BE2C (cell line): ENCODE data around the gene PRKG1.

Experiments
- DNase-seq: peaks from one replicate; pipeline ENCODE4 v3.0.0-alpha.2; 2020
- H3K27me3 ChIP-seq: fragments of 250-450 bp; sonication (Bioruptor Pico); 2 replicates; pipeline ENCODE4 v1.5.1; 2020; ENCODE audit warnings: mild to moderate bottlenecking
- H3K36me3 ChIP-seq: fragments of 250-450 bp; sonication (Bioruptor Pico); 2 replicates; pipeline ENCODE4 v1.5.1; 2020; ENCODE audit warnings: mild to moderate bottlenecking
- H3K4me1 ChIP-seq: fragments of 250-450 bp; sonication (Bioruptor Pico); 2 replicates; pipeline ENCODE4 v1.5.1; 2020
- H3K4me3 ChIP-seq: 2 replicates; pipeline ENCODE4 v1.5.1; 2011; ENCODE audit warnings: low read depth, low read length
- H3K9me3 ChIP-seq: fragments of 250-450 bp; sonication (Bioruptor Pico); 2 replicates; pipeline ENCODE4 v1.5.1; 2020
- TF ChIP-seq, protein P1 (sequence below): IDR thresholded peaks from 2 replicates; pipeline ENCODE4 v1.5.1; 2012; ENCODE audit warnings: mild to moderate bottlenecking, low read depth, low read length

Gene PRKG1

DNA sequence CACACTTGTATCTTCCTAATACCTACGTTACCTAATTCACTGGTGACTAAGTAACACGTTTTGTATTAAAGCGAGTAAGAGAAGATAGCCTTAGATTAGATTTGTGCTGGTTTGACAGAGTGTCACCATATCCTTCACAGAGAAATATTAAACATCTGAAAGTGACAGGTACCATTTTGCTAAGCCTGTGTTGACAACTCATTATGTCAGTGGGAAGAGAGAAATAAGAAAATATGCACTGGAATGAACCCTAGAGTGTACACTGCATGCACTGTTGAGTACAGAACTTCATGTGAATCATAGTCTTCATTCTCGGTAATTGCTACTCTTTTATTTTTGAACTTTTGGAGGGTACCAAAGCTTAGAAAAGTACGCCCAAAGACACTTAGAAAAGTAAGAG lies 10.9 kb downstream of the PRKG1 start:
- no peaks in the 10 kb centered on the region for H3K4me1 ChIP-seq
- no peaks in the 10 kb centered on the region for H3K27me3 ChIP-seq
- no peak overlapping the region for H3K4me3 ChIP-seq
- TF ChIP-seq, protein P1, sequence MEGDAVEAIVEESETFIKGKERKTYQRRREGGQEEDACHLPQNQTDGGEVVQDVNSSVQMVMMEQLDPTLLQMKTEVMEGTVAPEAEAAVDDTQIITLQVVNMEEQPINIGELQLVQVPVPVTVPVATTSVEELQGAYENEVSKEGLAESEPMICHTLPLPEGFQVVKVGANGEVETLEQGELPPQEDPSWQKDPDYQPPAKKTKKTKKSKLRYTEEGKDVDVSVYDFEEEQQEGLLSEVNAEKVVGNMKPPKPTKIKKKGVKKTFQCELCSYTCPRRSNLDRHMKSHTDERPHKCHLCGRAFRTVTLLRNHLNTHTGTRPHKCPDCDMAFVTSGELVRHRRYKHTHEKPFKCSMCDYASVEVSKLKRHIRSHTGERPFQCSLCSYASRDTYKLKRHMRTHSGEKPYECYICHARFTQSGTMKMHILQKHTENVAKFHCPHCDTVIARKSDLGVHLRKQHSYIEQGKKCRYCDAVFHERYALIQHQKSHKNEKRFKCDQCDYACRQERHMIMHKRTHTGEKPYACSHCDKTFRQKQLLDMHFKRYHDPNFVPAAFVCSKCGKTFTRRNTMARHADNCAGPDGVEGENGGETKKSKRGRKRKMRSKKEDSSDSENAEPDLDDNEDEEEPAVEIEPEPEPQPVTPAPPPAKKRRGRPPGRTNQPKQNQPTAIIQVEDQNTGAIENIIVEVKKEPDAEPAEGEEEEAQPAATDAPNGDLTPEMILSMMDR, result no peak
- H3K9me3 ChIP-seq, result no peaks in the 10 kb centered on the region
- no peaks in the 10 kb centered on the region for H3K36me3 ChIP-seq
- no peak for DNase-seq

DNA sequence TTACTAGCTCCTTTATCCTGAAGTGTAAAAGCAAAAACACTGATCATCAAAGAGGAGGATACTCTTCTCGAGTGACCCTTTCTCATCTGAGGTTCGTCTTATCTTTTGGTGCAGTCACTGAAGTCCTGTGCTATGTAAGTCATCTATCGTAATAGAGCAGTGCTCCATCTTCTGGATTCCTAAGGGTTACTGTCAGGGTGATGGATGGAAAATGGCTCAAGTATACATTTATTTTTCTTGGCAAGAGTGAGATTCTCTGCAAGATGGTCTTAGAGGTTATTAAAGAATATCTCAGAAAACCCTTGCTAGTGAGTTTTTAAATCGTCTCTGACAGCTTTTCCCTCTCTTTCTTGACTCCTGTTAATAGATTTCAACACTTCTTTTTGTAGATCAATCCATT lies 12.4 kb downstream of the PRKG1 start:
- no peak for DNase-seq
- no peaks in the 10 kb centered on the region for H3K4me1 ChIP-seq
- H3K36me3 ChIP-seq, result no peaks in the 10 kb centered on the region
- no peaks in the 10 kb centered on the region for H3K9me3 ChIP-seq
- TF ChIP-seq, protein P1, result no peak
- no peaks in the 10 kb centered on the region for H3K27me3 ChIP-seq
- H3K4me3 ChIP-seq, result no peak overlapping the region

DNA sequence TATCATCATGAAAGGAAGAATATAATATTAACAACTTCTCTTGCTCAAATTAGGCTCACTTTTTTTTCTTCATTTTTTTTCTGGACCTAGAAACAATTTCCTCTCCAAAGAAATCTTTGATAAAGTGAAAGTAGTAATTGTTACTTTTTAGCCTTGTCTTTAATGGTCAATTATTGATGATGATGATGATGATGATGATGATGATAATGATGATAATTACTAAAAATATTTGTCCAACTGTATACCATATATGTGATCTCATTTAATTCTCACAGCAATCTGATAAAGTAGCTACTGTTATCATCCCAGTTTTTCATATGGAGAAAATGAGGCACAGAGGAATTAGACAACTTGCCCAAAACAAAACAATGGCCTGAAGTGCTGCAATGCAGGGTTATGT lies 12.8 kb downstream of the PRKG1 start:
- no peaks in the 10 kb centered on the region for H3K27me3 ChIP-seq
- H3K36me3 ChIP-seq, result no peaks in the 10 kb centered on the region
- H3K4me1 ChIP-seq, result no peaks in the 10 kb centered on the region
- DNase-seq, result no peak
- no peak overlapping the region for H3K4me3 ChIP-seq
- TF ChIP-seq, protein P1, result no peak
- H3K9me3 ChIP-seq, result no peaks in the 10 kb centered on the region

DNA sequence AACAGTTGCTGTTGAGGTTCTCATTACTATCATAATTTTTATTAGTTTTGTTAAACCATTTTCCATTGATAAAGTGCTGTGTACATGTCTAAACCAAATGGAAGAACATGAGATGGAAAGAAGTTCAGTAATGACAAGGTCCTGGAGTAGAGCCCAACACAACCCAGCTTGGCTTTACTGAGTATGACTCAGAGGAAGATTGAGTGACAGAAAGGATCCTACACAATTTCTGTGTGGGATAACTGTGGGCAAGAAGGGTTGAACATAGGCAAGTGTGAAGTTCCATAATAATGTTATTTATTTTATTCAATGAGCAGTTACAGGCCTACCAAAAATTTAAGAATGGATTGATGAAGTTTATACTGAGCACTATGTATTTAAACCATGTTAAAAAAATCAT lies 15.9 kb downstream of the PRKG1 start:
- no peak for DNase-seq
- Histone ChIP-seq H3K9me3 (no peaks in the 10 kb centered on the region), H3K4me3 (no peak overlapping the region), H3K4me1 (no peaks in the 10 kb centered on the region), H3K27me3 (no peaks in the 10 kb centered on the region), H3K36me3 (no peaks in the 10 kb centered on the region)
- TF ChIP-seq, protein P1, result no peak

DNA sequence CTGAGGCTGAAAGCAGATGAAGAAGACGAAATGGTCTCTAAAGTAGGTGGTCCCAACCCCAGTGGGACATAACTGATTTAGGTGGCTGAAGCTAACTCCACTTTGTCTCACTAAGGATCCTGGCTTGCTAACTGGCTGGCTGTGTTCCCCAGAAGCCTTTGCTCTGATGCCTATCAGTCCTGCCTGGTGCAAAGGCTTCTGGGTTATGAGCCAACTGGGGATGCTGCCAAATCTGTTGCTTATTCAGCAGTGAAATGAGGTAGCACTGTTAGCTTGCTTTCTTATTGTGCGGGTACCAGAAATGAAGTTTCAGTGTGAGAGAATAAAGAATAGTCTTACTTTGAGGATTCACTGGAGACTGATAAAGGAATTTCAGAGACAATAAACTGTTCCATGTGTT lies 18.1 kb downstream of the PRKG1 start:
- TF ChIP-seq, protein P1, result no peak
- Histone ChIP-seq H3K36me3 (no peaks in the 10 kb centered on the region), H3K4me1 (no peaks in the 10 kb centered on the region), H3K9me3 (no peaks in the 10 kb centered on the region), H3K27me3 (no peaks in the 10 kb centered on the region), H3K4me3 (no peak overlapping the region)
- DNase-seq, result peak; percentile 6

DNA sequence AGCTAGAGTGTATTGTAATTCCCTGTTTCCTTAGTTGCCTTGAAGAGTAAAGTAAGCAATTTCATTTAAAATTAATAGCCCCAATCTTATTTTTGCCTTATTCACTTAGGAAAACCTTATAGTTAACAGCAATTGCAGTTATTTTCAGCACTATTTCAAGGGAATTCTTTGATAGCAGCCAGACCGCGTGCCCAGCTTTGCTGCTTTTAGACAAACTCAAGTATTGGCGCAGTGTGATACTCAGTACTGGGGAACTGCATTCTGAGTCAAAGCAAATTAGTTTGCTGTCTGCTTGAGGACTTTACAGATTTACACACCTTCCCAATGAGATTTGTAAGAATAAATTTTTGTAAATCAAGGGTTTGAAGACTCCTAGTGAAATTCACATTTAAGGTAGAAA lies 21.2 kb downstream of the PRKG1 start:
- no peaks in the 10 kb centered on the region for H3K4me1 ChIP-seq
- no peaks in the 10 kb centered on the region for H3K27me3 ChIP-seq

More for the DNA sequence above, 21.2 kb downstream of the PRKG1 start:
- Histone ChIP-seq H3K4me3 (no peak overlapping the region), H3K36me3 (no peaks in the 10 kb centered on the region), H3K9me3 (no peaks in the 10 kb centered on the region)
- DNase-seq, result no peak
- TF ChIP-seq, protein P1, result no peak
